HEK293 (cell line): ENCODE measurements around the gene GJA3.

ENCODE experiments used
- ATF2 ChIP-seq: fragments of 450-650 bp; formaldehyde crosslinking; IDR thresholded peaks from 2 replicates; pipeline ENCODE4 v1.5.1; 2016; ENCODE audit warnings: missing biosample characterization, missing genetic modification characterization, low read depth
- EGR2 ChIP-seq: fragments of 450-650 bp; formaldehyde crosslinking; IDR thresholded peaks from 2 replicates; pipeline ENCODE4 v1.5.1; 2016; ENCODE audit warnings: low read depth, missing biosample characterization, missing genetic modification characterization
- FEZF1 ChIP-seq: fragments of 450-650 bp; formaldehyde crosslinking; IDR thresholded peaks from 2 replicates; pipeline ENCODE4 v1.5.1; 2016; ENCODE audit warnings: missing biosample characterization, missing genetic modification characterization
- GLIS2 ChIP-seq: fragments of 450-650 bp; formaldehyde crosslinking; IDR thresholded peaks from 2 replicates; pipeline ENCODE4 v1.5.1; 2016; ENCODE audit warnings: missing biosample characterization, missing genetic modification characterization
- HIC1 ChIP-seq: fragments of 450-650 bp; formaldehyde crosslinking; IDR thresholded peaks from 2 replicates; pipeline ENCODE4 v1.5.1; 2016; ENCODE audit warnings: missing biosample characterization, missing genetic modification characterization
- KLF9 ChIP-seq: fragments of 450-650 bp; formaldehyde crosslinking; IDR thresholded peaks from 2 replicates; pipeline ENCODE4 v1.5.1; 2016; ENCODE audit warnings: missing biosample characterization, missing genetic modification characterization, low read depth
- OSR2 ChIP-seq: fragments of 450-650 bp; formaldehyde crosslinking; IDR thresholded peaks from 2 replicates; pipeline ENCODE4 v1.5.1; 2016; ENCODE audit warnings: missing biosample characterization, missing genetic modification characterization
- PATZ1 ChIP-seq: fragments of 450-650 bp; formaldehyde crosslinking; IDR thresholded peaks from 2 replicates; pipeline ENCODE4 v1.5.1; 2016; ENCODE audit warnings: missing biosample characterization, missing genetic modification characterization
- PRDM1 ChIP-seq: fragments of 450-650 bp; formaldehyde crosslinking; IDR thresholded peaks from 2 replicates; pipeline ENCODE4; 2016; ENCODE audit warnings: missing biosample characterization, missing genetic modification characterization
- SCRT1 ChIP-seq: fragments of 450-650 bp; formaldehyde crosslinking; IDR thresholded peaks from 2 replicates; pipeline ENCODE4 v1.5.1; 2016; ENCODE audit warnings: missing biosample characterization, missing genetic modification characterization, borderline replicate concordance
- SCRT2 ChIP-seq: fragments of 450-650 bp; formaldehyde crosslinking; IDR thresholded peaks from 2 replicates; pipeline ENCODE4 v1.5.1; 2016; ENCODE audit warnings: missing biosample characterization, missing genetic modification characterization
- SP2 ChIP-seq: fragments of 450-650 bp; formaldehyde crosslinking; IDR thresholded peaks from 2 replicates; pipeline ENCODE4 v1.5.1; 2016; ENCODE audit warnings: missing biosample characterization, missing genetic modification characterization
- SP7 ChIP-seq: fragments of 450-650 bp; formaldehyde crosslinking; IDR thresholded peaks from 2 replicates; pipeline ENCODE4 v1.5.1; 2016; ENCODE audit warnings: missing biosample characterization, missing genetic modification characterization
- TSHZ1 ChIP-seq: fragments of 450-650 bp; formaldehyde crosslinking; IDR thresholded peaks from 2 replicates; pipeline ENCODE4 v1.5.1; 2016; ENCODE audit warnings: missing biosample characterization, missing genetic modification characterization, borderline replicate concordance
- WT1 ChIP-seq: fragments of 450-650 bp; formaldehyde crosslinking; IDR thresholded peaks from 2 replicates; pipeline ENCODE4 v1.5.1; 2016; ENCODE audit warnings: missing biosample characterization, missing genetic modification characterization
- ZBTB17 ChIP-seq: fragments of 450-650 bp; formaldehyde crosslinking; IDR thresholded peaks from 2 replicates; pipeline ENCODE4 v1.5.1; 2016; ENCODE audit warnings: missing biosample characterization, missing genetic modification characterization
- ZBTB20 ChIP-seq: fragments of 450-650 bp; formaldehyde crosslinking; IDR thresholded peaks from 2 replicates; pipeline ENCODE4 v1.5.1; 2016; ENCODE audit warnings: missing biosample characterization, missing genetic modification characterization
- ZBTB8A ChIP-seq: fragments of 450-650 bp; formaldehyde crosslinking; IDR thresholded peaks from 2 replicates; pipeline ENCODE4 v1.5.1; 2016; ENCODE audit warnings: missing biosample characterization, missing genetic modification characterization
- ZFHX2 ChIP-seq: fragments of 450-650 bp; formaldehyde crosslinking; conservative IDR thresholded peaks from 2 replicates; pipeline ENCODE4 v1.5.1; 2016; ENCODE audit warnings: missing biosample characterization, missing genetic modification characterization
- ZFP37 ChIP-seq: fragments of 450-650 bp; formaldehyde crosslinking; IDR thresholded peaks from 2 replicates; pipeline ENCODE4 v1.5.1; 2016; ENCODE audit warnings: missing biosample characterization, missing genetic modification characterization
- ZFP69B ChIP-seq: fragments of 450-650 bp; formaldehyde crosslinking; IDR thresholded peaks from 2 replicates; pipeline ENCODE4 v1.5.1; 2016; ENCODE audit warnings: missing biosample characterization, missing genetic modification characterization
- ZNF2 ChIP-seq: fragments of 450-650 bp; formaldehyde crosslinking; IDR thresholded peaks from 2 replicates; pipeline ENCODE4 v1.5.1; 2016; ENCODE audit warnings: missing biosample characterization, missing genetic modification characterization
- ZNF324 ChIP-seq: fragments of 450-650 bp; formaldehyde crosslinking; IDR thresholded peaks from 2 replicates; pipeline ENCODE4 v1.5.1; 2016; ENCODE audit warnings: missing biosample characterization, missing genetic modification characterization
- ZNF449 ChIP-seq: fragments of 450-650 bp; formaldehyde crosslinking; IDR thresholded peaks from 2 replicates; pipeline ENCODE4 v1.5.1; 2017; ENCODE audit warnings: missing biosample characterization, mild to moderate bottlenecking, missing genetic modification characterization, moderate library complexity
- ZNF629 ChIP-seq: fragments of 450-650 bp; formaldehyde crosslinking; IDR thresholded peaks from 2 replicates; pipeline ENCODE4 v1.5.1; 2017; ENCODE audit warnings: missing biosample characterization, missing genetic modification characterization
- ZNF639 ChIP-seq: fragments of 450-650 bp; formaldehyde crosslinking; IDR thresholded peaks from 2 replicates; pipeline ENCODE4 v1.5.1; 2016; ENCODE audit warnings: missing biosample characterization, missing genetic modification characterization
- ZNF843 ChIP-seq: fragments of 450-650 bp; formaldehyde crosslinking; IDR thresholded peaks from 2 replicates; pipeline ENCODE4 v1.5.1; 2016; ENCODE audit warnings: missing biosample characterization, missing genetic modification characterization

The GJA3 gene

GRCh38 chr13:20174656-20175405, 14.0 kb upstream of the GJA3 start (continued):
- TF ChIP-seq TSHZ1, result peak; percentile 72; the same call in 1 of the 2 replicates
- TF ChIP-seq ZBTB20 (tag by site-specific recombination), result peak; percentile 97
- TF ChIP-seq ZNF2 (tag by site-specific recombination), result 0 out of 2 replicates have a peak, but pooled peaks have one; percentile 42
- TF ChIP-seq HIC1, result peak; percentile 78; the same call in 1 of the 2 replicates
- peak; percentile 45 for TF ChIP-seq EGR2 (tag by site-specific recombination)
- peak; percentile 76 for TF ChIP-seq WT1 (tag by site-specific recombination)
- TF ChIP-seq ZNF324 (tag by site-specific recombination), result peak; percentile 63; the same call in 1 of the 2 replicates
- TF ChIP-seq ZNF629 (tag by site-specific recombination), result peak; percentile 93
- peak; percentile 74 for TF ChIP-seq FEZF1 (tag by site-specific recombination)
- TF ChIP-seq ZFP37 (tag by site-specific recombination), result peak; percentile 39; the same call in 1 of the 2 replicates
- peak; percentile 74 for TF ChIP-seq GLIS2 (tag by site-specific recombination)
- peak; percentile 66 for TF ChIP-seq ZNF639 (tag by site-specific recombination)
- TF ChIP-seq ZBTB17, result peak; percentile 87
- peak; percentile 31; the same call in 1 of the 2 replicates for TF ChIP-seq OSR2 (tag by site-specific recombination)
- TF ChIP-seq PRDM1, result peak; percentile 80
- TF ChIP-seq KLF9 (tag by site-specific recombination), result peak; percentile 68; the same call in 1 of the 2 replicates
- TF ChIP-seq ZNF449 (tag by site-specific recombination), result peak; percentile 50; the same call in 1 of the 2 replicates
- peak; percentile 64 for TF ChIP-seq SP2 (tag by site-specific recombination)
- TF ChIP-seq SCRT2 (tag by site-specific recombination), result peak; percentile 98
- TF ChIP-seq ZFP69B (tag by site-specific recombination), result peak; percentile 91; the same call in 1 of the 2 replicates
- TF ChIP-seq SCRT1 (tag by site-specific recombination), result peak; percentile 72; the same call in 1 of the 2 replicates
- peak; percentile 88 for TF ChIP-seq ZBTB8A
- peak; percentile 70 for TF ChIP-seq ZNF843 (tag by site-specific recombination)
- 0 out of 2 replicates have a peak, but pooled peaks have one; percentile 23 for TF ChIP-seq ATF2 (tag by site-specific recombination)
- peak; percentile 96 for TF ChIP-seq SP7
- TF ChIP-seq ZFHX2, result peak; percentile 78
- TF ChIP-seq PATZ1 (tag by site-specific recombination), result peak; percentile 90
